VCaP (cell line): ENCODE measurements around the gene MTCL1.
A peak's percentile ranks its signal among the peaks of the same experiment; 100 is the strongest.

ENCODE experiments used
- H3K27ac ChIP-seq: fragments of 450-650 bp; 2 replicates; pipeline ENCODE4 v1.5.1; 2017
- TF ChIP-seq, protein P1 (sequence below): fragments of 450-650 bp; conservative IDR thresholded peaks from 2 replicates; pipeline ENCODE4 v1.5.1; 2017; ENCODE audit warnings: mild to moderate bottlenecking, moderate library complexity

Gene MTCL1

DNA sequence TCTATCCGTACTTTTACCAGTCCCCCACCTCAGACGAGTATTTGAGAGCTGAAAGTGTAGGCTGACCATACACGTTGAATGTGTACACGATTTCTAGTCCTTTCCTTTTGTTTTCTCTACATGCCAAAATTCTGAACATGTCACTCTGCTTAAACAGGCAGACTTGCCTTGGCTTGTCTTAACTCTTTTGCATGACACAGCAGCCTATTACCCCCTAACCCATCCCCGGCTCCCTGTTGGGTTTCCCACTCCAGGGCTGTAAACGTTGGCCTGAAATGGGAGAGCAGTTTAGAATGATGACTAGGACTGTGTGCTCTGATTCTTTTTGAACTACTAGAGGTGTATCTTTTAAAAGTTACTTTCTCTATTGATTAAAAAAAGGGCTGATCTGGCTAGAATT is 19.1 kb downstream of the MTCL1 start:
- TF ChIP-seq, protein P1, sequence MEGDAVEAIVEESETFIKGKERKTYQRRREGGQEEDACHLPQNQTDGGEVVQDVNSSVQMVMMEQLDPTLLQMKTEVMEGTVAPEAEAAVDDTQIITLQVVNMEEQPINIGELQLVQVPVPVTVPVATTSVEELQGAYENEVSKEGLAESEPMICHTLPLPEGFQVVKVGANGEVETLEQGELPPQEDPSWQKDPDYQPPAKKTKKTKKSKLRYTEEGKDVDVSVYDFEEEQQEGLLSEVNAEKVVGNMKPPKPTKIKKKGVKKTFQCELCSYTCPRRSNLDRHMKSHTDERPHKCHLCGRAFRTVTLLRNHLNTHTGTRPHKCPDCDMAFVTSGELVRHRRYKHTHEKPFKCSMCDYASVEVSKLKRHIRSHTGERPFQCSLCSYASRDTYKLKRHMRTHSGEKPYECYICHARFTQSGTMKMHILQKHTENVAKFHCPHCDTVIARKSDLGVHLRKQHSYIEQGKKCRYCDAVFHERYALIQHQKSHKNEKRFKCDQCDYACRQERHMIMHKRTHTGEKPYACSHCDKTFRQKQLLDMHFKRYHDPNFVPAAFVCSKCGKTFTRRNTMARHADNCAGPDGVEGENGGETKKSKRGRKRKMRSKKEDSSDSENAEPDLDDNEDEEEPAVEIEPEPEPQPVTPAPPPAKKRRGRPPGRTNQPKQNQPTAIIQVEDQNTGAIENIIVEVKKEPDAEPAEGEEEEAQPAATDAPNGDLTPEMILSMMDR = no peak
- no peak overlapping the region for H3K27ac ChIP-seq

DNA sequence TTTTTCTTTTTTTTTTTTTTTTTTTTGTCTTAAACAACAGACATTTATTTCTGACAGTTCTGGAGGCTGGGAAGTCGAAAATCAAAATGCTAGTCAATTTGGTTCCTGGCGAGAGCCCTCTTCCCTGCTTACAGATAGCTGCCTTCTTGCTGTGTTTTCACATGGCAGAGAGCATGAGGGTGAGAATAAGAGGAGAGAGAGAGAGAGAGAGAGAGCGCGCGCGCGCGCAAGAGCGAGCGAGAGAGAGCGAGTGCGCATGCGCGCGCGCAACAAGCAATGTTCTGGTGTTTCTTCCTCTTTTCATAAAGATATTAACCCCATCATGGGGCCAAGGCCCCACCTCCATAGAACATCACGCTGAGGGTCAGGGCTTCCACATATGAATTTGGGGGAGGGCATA is 20.9 kb downstream of the MTCL1 start:
- TF ChIP-seq, protein P1 = no peak
- no peak overlapping the region for H3K27ac ChIP-seq

DNA sequence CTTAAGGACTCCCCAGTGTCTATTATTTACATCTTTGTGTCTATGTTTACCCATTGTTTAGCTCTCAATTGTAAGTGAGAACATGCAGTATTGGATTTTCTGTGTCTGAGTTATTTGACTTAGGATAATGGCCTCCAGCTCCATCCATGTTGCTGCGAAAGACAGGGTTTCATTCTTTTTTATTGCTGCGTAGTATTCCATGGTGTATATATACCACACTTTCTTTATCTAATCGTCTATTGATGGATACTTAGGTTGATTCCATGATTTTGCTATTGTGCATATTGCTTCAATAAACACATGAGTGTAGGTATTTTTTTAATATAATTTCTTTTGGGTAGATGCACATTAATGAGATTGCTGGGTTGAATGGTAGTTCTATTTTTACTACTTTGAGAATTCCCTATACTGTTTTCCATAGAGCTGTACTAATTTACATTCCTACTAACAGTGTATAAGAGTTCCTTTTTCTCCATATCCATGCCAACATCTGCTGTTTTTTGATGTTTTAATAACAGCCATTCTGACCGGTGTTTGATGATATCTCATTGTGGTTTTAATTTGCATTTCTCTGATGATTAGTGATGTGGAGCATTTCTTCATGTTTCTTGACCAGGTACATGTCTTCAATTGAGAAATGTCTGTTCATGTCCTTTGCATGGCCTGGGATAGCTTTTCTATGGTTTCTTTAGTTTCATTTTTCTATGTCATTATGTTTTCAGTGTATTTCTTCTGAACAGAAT is 21.8 kb downstream of the MTCL1 start:
- no peak overlapping the region for H3K27ac ChIP-seq
- TF ChIP-seq, protein P1 = no peak

DNA sequence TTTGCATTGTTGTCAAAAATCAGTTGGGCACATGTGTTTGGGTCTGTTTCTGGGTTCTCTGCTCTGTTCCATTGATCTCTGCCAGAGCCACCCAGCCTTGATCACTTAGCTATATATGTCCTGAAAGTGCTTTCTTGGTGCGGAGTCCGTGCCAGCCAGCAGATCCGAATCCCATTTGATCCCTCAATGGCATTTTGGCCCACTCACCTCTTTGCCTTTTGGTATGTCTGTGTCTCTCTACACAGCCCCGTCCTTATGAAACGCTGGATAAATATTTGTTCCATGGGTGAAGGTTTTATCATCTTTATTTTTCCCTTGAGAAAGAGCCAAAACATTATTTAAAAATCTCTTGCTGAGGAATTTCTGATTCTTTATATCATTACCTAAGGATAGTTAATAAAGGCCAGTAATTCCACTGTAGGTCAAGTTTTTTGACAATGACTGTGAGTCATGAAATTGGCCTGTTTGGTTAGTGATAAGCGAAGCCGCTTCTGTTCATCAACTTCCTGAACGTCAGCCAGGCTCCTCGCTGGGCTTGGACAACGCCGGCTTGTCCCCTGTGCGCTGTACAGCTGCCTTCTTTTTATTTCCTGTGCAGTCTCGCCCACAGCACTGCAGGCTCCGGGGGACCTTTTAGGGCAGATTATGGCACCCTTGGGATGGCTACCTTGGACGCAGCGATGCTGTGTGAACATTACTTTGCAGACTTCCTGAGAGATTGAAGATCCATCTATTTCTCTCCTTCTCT is 24.9 kb downstream of the MTCL1 start:
- TF ChIP-seq, protein P1 = no peak

DNA sequence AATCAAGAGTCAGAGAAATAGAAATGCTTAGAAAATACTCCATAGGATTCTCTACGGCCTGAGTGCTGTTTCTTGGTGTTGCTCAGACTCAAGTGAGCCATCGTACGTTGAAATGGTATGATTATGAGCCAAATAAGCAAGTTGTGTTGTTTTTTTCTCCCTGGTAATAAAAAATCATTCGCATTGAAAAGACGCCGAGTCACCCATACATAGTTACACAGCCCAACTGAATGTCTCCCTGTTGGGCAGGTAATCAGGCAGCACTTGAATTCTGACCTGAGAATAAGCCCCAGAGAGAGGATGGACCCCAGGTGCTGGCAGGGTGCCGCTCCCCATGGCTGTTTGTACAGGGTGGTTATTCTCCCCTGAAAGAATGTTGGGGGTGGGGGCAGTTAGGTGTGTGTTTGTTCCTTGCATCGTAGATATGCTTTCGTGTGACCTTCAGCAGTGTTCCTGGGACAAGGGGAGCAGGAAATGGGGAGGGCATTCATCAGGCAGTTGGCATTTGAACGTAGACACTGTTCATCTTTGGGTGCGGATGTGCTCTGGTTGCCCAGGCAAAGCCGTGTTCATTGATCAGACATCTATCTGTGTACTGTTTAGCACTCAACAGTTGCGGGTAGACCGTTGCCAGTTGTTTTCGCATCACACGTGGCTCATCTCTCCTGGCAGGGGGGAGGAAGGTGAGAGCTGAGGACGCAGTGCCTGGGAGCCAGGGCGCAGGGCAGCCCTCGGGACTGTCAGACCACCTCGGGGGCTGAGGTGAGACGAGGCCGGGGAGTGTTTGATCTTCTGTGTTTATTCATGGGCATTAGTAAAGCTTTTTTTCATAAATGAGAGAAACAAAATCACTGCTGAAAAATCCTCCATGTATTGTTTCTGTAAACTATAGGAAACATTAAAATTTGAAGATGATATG is 27.3 kb downstream of the MTCL1 start:
- no peak overlapping the region for H3K27ac ChIP-seq
- TF ChIP-seq, protein P1 = no peak

More for the DNA sequence above, 24.9 kb downstream of the MTCL1 start:
- peak overlapping the region; percentile 60 for H3K27ac ChIP-seq

DNA sequence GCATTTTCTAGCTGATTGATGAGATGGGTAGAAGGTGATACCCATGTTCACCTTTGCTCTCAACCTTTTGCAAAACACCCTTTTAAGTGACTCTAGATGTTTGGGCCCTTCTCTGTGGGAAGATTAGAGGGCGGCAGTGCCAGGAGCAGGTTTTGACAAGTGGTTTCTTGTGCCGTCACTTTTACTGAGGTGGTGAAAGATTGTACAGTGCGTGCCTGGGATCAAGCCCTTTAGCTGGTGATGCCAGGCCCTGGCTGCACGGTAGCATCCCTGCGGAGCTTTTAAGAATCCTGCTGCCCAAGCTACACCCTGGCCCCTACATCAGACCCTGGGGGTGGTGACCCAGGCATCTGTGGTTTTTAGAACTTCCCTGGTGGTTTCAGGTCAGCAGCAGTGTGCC is 29.1 kb downstream of the MTCL1 start:
- no peak overlapping the region for H3K27ac ChIP-seq
- TF ChIP-seq, protein P1 = no peak

DNA sequence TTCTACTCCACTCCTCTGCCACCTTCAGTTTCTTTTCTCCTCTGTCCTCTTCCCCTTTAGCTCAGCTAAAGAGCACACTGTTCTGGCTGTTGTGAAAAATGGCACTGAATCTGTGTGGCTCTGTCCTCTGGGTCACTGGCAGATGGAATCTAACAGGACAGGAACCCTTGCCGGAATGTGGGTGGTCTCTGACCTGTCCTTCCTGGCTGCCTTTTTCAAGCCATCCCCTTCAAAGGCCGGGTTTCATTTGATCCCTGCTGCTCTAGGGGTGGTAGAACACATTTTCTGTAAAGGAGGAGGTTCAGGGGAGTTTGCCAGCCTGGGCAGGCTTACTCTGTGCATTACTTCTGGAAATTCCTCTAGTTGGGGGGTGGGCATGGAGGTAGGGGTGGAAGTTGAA is 29.9 kb downstream of the MTCL1 start:
- TF ChIP-seq, protein P1 = no peak
- H3K27ac ChIP-seq = no peak overlapping the region
